ENCODE measurements around the gene BCAS3.
"Not testable (repeated sequence)": the region's sequence is repeated elsewhere in the genome, so short reads cannot be mapped to it uniquely, and the experiment has no call there.

Gene BCAS3

GRCh38 chr17:60893475-60893874, 215.8 kb downstream of the BCAS3 start:
- DNase-seq = no peak

GRCh38 chr17:60896996-60897395, 219.3 kb downstream of the BCAS3 start:
- no peak for DNase-seq

- no peak for DNase-seq
These were observed 221.5 kb downstream of the BCAS3 start for GRCh38 chr17:60899115-60899514.

GRCh38 chr17:60900688-60901087, 223.0 kb downstream of the BCAS3 start:
- no peak for DNase-seq

GRCh38 chr17:60901242-60901641, 223.6 kb downstream of the BCAS3 start:
- DNase-seq = no peak

GRCh38 chr17:60901806-60902205, 224.2 kb downstream of the BCAS3 start:
- no peak for DNase-seq

GRCh38 chr17:60902399-60902798, 224.7 kb downstream of the BCAS3 start:
- DNase-seq = no peak

- DNase-seq = no peak
These were observed 226.9 kb downstream of the BCAS3 start for GRCh38 chr17:60904582-60904981.

- DNase-seq = no peak
These were observed 228.1 kb downstream of the BCAS3 start for GRCh38 chr17:60905709-60906108.

GRCh38 chr17:60908324-60908723, 230.7 kb downstream of the BCAS3 start:
- no peak for DNase-seq

- DNase-seq = no peak
These were observed 231.8 kb downstream of the BCAS3 start for GRCh38 chr17:60909405-60909804.

- no peak for DNase-seq
These were observed 232.8 kb downstream of the BCAS3 start for GRCh38 chr17:60910415-60910814.

- DNase-seq = no peak
These were observed 236.4 kb downstream of the BCAS3 start for GRCh38 chr17:60914078-60914477.

- DNase-seq = no peak
These were observed 238.4 kb downstream of the BCAS3 start for GRCh38 chr17:60916043-60916442.

GRCh38 chr17:60920107-60920506, 242.5 kb downstream of the BCAS3 start:
- DNase-seq = no peak

GRCh38 chr17:60923000-60923399, 245.3 kb downstream of the BCAS3 start:
- DNase-seq = no peak

- DNase-seq = no peak
These were observed 249.0 kb downstream of the BCAS3 start for GRCh38 chr17:60926466-60927183.

- DNase-seq = no peak
These were observed 256.1 kb downstream of the BCAS3 start for GRCh38 chr17:60933739-60934138.

GRCh38 chr17:60934723-60935122, 257.1 kb downstream of the BCAS3 start:
- DNase-seq = no peak

GRCh38 chr17:60935991-60936390, 258.3 kb downstream of the BCAS3 start:
- not testable (repeated sequence) for DNase-seq

- DNase-seq = no peak
These were observed 261.7 kb downstream of the BCAS3 start for GRCh38 chr17:60939318-60939717.

- DNase-seq = no peak
These were observed 263.4 kb downstream of the BCAS3 start for GRCh38 chr17:60941028-60941427.

GRCh38 chr17:60941571-60941970, 263.9 kb downstream of the BCAS3 start:
- no peak for DNase-seq

GRCh38 chr17:60944751-60945150, 267.1 kb downstream of the BCAS3 start:
- no peak for DNase-seq

GRCh38 chr17:60947100-60947499, 269.4 kb downstream of the BCAS3 start:
- no peak for DNase-seq

Data from stimulated activated CD4-positive, alpha-beta T cell treated with anti-CD3 and anti-CD28 coated beads, Interleukin-2, amount 100 ng/mL, for 24 hours (primary cell).